GM08714 (cell line): ENCODE results near the gene ZMAT5.

ENCODE experiments used
- H3K4me3 ChIP-seq: fragments of 200-500 bp; sonication (Bioruptor generic); 2 replicates; pipeline ENCODE4 v1.5.1; 2014; ENCODE audit warnings: mild to moderate bottlenecking, low read length, inconsistent platforms
- ZNF274 ChIP-seq: IDR thresholded peaks from 2 replicates; pipeline ENCODE4 v1.6.1; 2012; ENCODE audit warnings: mild to moderate bottlenecking, low read depth, low read length

Gene ZMAT5

GRCh38 chr22:29797351-29797750 is 30.5 kb upstream of the ZMAT5 start:
- TF ChIP-seq ZNF274: no peak
- H3K4me3 ChIP-seq: no peak overlapping the region

- no peak for TF ChIP-seq ZNF274
- no peak overlapping the region for H3K4me3 ChIP-seq
Measured at GRCh38 chr22:29795663-29796062, 28.9 kb upstream of the ZMAT5 start.

- no peak overlapping the region for H3K4me3 ChIP-seq
- no peak for TF ChIP-seq ZNF274
Measured at GRCh38 chr22:29793396-29793795, 26.6 kb upstream of the ZMAT5 start.

- no peak overlapping the region for H3K4me3 ChIP-seq
- no peak for TF ChIP-seq ZNF274
Measured at GRCh38 chr22:29790061-29790460, 23.3 kb upstream of the ZMAT5 start.

- no peak for TF ChIP-seq ZNF274
- H3K4me3 ChIP-seq: no peak overlapping the region
Measured at GRCh38 chr22:29788339-29789279, 21.8 kb upstream of the ZMAT5 start.

GRCh38 chr22:29787371-29787980 is 20.7 kb upstream of the ZMAT5 start:
- H3K4me3 ChIP-seq: no peak overlapping the region
- TF ChIP-seq ZNF274: no peak

GRCh38 chr22:29786031-29786430 is 19.2 kb upstream of the ZMAT5 start:
- TF ChIP-seq ZNF274: no peak
- no peak overlapping the region for H3K4me3 ChIP-seq

GRCh38 chr22:29784451-29785361 is 17.9 kb upstream of the ZMAT5 start:
- no peak for TF ChIP-seq ZNF274
- no peak overlapping the region for H3K4me3 ChIP-seq

- TF ChIP-seq ZNF274: no peak
- no peak overlapping the region for H3K4me3 ChIP-seq
Measured at GRCh38 chr22:29782061-29782845, 15.4 kb upstream of the ZMAT5 start.

GRCh38 chr22:29780748-29781676 is 14.2 kb upstream of the ZMAT5 start:
- H3K4me3 ChIP-seq: no peak overlapping the region
- no peak for TF ChIP-seq ZNF274

GRCh38 chr22:29780220-29780619 is 13.4 kb upstream of the ZMAT5 start:
- no peak overlapping the region for H3K4me3 ChIP-seq
- TF ChIP-seq ZNF274: no peak

- TF ChIP-seq ZNF274: no peak
Measured at GRCh38 chr22:29773233-29773632, 6.4 kb upstream of the ZMAT5 start.

More at GRCh38 chr22:29773233-29773632, 6.4 kb upstream of the ZMAT5 start:
- no peak overlapping the region for H3K4me3 ChIP-seq
